ENCODE results near the gene CWC15. TPM values are rescaled to one million over a fixed set of nuclear protein-coding genes. Genes with fewer than 3 reads are reported as not detected.

Gene CWC15
- total and polyA plus RNA-seq, 10 of the 15 experiments (the other 5 are each of a cell fraction or from before 2014, with no cell fraction given): 43.3 to 142 (median 75.1) TPM

GRCh38 chr11:94924612-94925011, 48.7 kb downstream of the CWC15 start:
- ATAC-seq: no peak
- H3K4me2 ChIP-seq (ENCODE audit: control insufficient read depth, insufficient read depth): no peak overlapping the region

More at GRCh38 chr11:94924612-94925011, 48.7 kb downstream of the CWC15 start:
- no peaks in the 10 kb centered on the region for H3K4me1 ChIP-seq (ENCODE audit: control insufficient read depth, insufficient read depth, low read length)
- DNase-seq (ENCODE audit: low read depth, low spot score): no peak
- H2AFZ ChIP-seq (ENCODE audit: control insufficient read depth, low read depth, low read length): no peak overlapping the region; the same call in 1 of the 2 replicates
- no peaks in the 10 kb centered on the region; a peak in 1 of 4 replicates for H3K27me3 ChIP-seq (replicated peaks in 1 of 2; ENCODE audit: control insufficient read depth in 2 of 2, insufficient read depth in 2 of 2, low read length in 1 of 2)
- no peaks in the 10 kb centered on the region for H4K20me1 ChIP-seq (ENCODE audit: control insufficient read depth, insufficient read depth)
- FAIRE-seq: no peak
- ChIA-PET SMC1A (ENCODE audit: uncharacterized antibody, unreplicated experiment) (no interaction called here), RAD21 (ENCODE audit: unreplicated experiment) (no interaction called here), POLR2A (no interaction called here), CTCF (no interaction called here)
- no peaks in the 10 kb centered on the region; the same call in 1 of the 3 replicates for H3K9me3 ChIP-seq (replicated peaks; ENCODE audit: control insufficient read depth, insufficient read depth, low read length)
- BruUV-seq (replicated peaks): no TSS peak
- no peak overlapping the region for H3K9ac ChIP-seq (ENCODE audit: control insufficient read depth, insufficient read depth, low read length)
- intact Hi-C loops (cut with micrococcal nuclease; ENCODE audit: unreplicated experiment): no loop called here
- H3K27ac ChIP-seq (ENCODE audit: control insufficient read depth, insufficient read depth): no peak overlapping the region
- in situ Hi-C loops (cut with MboI): no loop called here
- 23% methylated on average over 5 of the region's 5 CpGs for WGBS (ENCODE audit: insufficient coverage, insufficient replicate concordance, low lambda C conversion rate, missing lambda C conversion rate)
- no peak overlapping the region for H3K4me3 ChIP-seq
- no peaks in the 10 kb centered on the region for H3K36me3 ChIP-seq (ENCODE audit: control insufficient read depth in 2 of 2, insufficient read depth in 2 of 2, low read length in 1 of 2)
- TF ChIP-seq ZBTB40 (IDR thresholded peaks at IDR 0.05; ENCODE audit: borderline replicate concordance) (no peak), PBX3 (IDR thresholded peaks at IDR 0.05; ENCODE audit: insufficient replicate concordance, low read depth, low read length) (no peak), HSF1 (IDR thresholded peaks at IDR 0.05; ENCODE audit: low read depth, low read length) (no peak), ATF7 (IDR thresholded peaks at IDR 0.05; ENCODE audit: low read depth) (no peak), USF1 (IDR thresholded peaks at IDR 0.05; ENCODE audit: borderline replicate concordance, extremely low read length, insufficient read depth, low read depth, low read length) (no peak), TCF12 (IDR thresholded peaks at IDR 0.05; ENCODE audit: low read depth, low read length) (no peak), POLR2AphosphoS2 (IDR thresholded peaks at IDR 0.05; ENCODE audit: low read depth, low read length) (no peak)
- H3K79me2 ChIP-seq (ENCODE audit: control insufficient read depth, insufficient read depth, low read length): no peaks in the 10 kb centered on the region
